NCI-H1694 treated with DMSO at 0.1 percent for 48 hours (cell line): ENCODE measurements around the gene MMRN2.

Experiments used
- DNase-seq: peaks from one replicate; lab custom pipeline; 2025; lab: John Stamatoyannopoulos, UW

Gene MMRN2

DNA sequence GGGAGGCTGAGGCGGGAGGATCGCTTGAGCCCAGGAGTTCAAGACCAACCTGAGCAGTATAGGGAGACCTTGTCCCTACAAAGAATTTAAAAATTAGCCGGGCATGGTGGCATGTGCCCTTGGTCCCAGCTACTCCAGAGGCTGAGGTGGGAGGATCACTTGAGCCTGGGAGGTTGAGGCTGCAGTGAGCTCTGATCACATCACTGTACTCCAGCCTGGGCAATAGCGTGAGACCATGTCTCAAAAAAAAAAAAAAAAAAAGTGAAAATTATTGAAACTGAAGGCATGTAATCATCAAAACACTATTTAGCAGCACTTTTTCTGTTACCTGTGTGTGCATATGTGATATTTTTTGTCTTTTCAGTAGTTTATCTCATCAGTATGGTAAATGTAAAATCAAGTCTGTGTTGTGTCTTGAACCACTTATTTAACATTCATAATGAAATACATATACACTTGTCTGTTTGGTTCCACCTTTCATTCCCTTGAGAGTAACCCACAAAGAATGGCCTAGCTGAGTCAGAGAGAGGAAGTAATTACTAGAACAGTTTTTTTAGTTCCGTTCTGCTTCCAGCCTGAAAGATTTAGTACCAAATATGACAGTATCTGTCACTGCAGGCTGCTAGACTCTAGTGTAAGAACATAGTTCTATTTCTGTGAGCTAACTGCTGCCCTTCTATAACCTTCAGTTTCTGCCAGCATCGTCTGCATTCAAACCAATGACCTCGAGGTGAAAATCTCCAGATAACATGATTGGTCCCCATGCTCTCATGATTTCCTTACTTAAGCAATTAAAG lies 68.6 kb downstream of the MMRN2 start:
- no peak for DNase-seq
